Measurements from ENCODE around the gene HOGA1. TPM values are rescaled to one million over a fixed set of nuclear protein-coding genes. Genes with fewer than 3 reads are reported as not detected.

HOGA1 gene
- polyA plus RNA-seq, 1 donor, result 0.49 TPM

DNA sequence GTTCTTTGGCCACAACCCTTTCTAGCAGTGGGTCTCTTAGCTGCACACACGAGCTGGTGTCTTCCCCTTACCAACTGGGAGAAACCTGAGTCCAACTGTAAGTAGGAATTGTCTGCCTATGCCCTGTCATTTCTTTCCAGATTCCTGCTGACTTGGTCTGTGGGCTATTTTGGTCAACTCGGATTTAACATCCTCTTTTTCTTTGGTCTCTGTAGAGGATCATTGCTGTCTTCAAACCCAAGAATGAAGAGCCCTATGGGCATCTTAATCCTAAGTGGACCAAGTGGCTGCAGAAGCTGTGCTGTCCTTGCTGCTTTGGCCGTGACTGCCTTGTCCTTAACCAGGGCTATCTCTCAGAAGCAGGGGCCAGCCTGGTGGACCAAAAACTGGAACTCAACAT, 66.5 kb downstream of the HOGA1 start:
- DNase-seq, result no peak

GRCh38 chr10:97651773-97652172, 67.6 kb downstream of the HOGA1 start:
- no peak for DNase-seq

- DNase-seq, result no peak
Observed at GRCh38 chr10:97656777-97657176, 72.6 kb downstream of the HOGA1 start.

- DNase-seq, result no peak
Observed at GRCh38 chr10:97659589-97659988, 75.4 kb downstream of the HOGA1 start.

Other genes with a start within 250 kb of the HOGA1 start
- gene FRAT2, start 249.7 kb upstream of the HOGA1 start, polyA plus RNA-seq (ENCODE audit: insufficient read length), result 4.8 TPM
- gene RRP12, start 183.0 kb upstream of the HOGA1 start, polyA plus RNA-seq (ENCODE audit: insufficient read length), result 24.2 TPM
- 80.4 TPM for gene PGAM1, start 158.2 kb upstream of the HOGA1 start, polyA plus RNA-seq (ENCODE audit: insufficient read length)
- 27.3 TPM for gene EXOSC1, start 138.4 kb upstream of the HOGA1 start, polyA plus RNA-seq (ENCODE audit: insufficient read length)
- 30.6 TPM for gene ZDHHC16, start 138.2 kb upstream of the HOGA1 start, polyA plus RNA-seq (ENCODE audit: insufficient read length)
- 66.7 TPM for gene MMS19, start 86.0 kb upstream of the HOGA1 start, polyA plus RNA-seq (ENCODE audit: insufficient read length)
- gene UBTD1, start 85.5 kb upstream of the HOGA1 start, polyA plus RNA-seq (ENCODE audit: insufficient read length), result 17.1 TPM
- 24.2 TPM for gene ANKRD2, start 11.6 kb upstream of the HOGA1 start, polyA plus RNA-seq (ENCODE audit: insufficient read length)
- not detected for gene C10orf62, start 5.3 kb downstream of the HOGA1 start, polyA plus RNA-seq (ENCODE audit: insufficient read length)
- gene MORN4, start 49.1 kb downstream of the HOGA1 start, polyA plus RNA-seq (ENCODE audit: insufficient read length), result 5.2 TPM
- 10.2 TPM for gene PI4K2A, start 56.3 kb downstream of the HOGA1 start, polyA plus RNA-seq (ENCODE audit: insufficient read length)
- gene AVPI1, start 102.9 kb downstream of the HOGA1 start, polyA plus RNA-seq (ENCODE audit: insufficient read length), result 7.3 TPM
- 41.0 TPM for gene MARVELD1, start 129.3 kb downstream of the HOGA1 start, polyA plus RNA-seq (ENCODE audit: insufficient read length)
- 14.7 TPM for gene ZFYVE27, start 152.7 kb downstream of the HOGA1 start, polyA plus RNA-seq (ENCODE audit: insufficient read length)
- 0.94 TPM for gene SFRP5, start 187.6 kb downstream of the HOGA1 start, polyA plus RNA-seq (ENCODE audit: insufficient read length)